NCI-H524 treated with DMSO at 0.1 percent for 48 hours (cell line): Measurements from ENCODE around the gene PDCD4.
"Not testable (repeated sequence)": the region's sequence is repeated elsewhere in the genome, so short reads cannot be mapped to it uniquely, and the experiment has no call there.

Experiments
- DNase-seq: peaks from one replicate; lab custom pipeline; 2025; lab: John Stamatoyannopoulos, UW

PDCD4 gene

GRCh38 chr10:110883924-110884323 is 12.2 kb downstream of the PDCD4 start:
- no peak for DNase-seq

- no peak for DNase-seq
Observed at GRCh38 chr10:110885932-110886674, 14.4 kb downstream of the PDCD4 start.

- DNase-seq: no peak
Observed at GRCh38 chr10:110887560-110887959, 15.8 kb downstream of the PDCD4 start.

GRCh38 chr10:110892602-110893288 is 21.0 kb downstream of the PDCD4 start:
- DNase-seq: no peak

GRCh38 chr10:110893559-110894179 is 21.9 kb downstream of the PDCD4 start:
- DNase-seq: no peak

GRCh38 chr10:110897184-110897583 is 25.5 kb downstream of the PDCD4 start:
- DNase-seq: no peak

- no peak for DNase-seq
Observed at GRCh38 chr10:110898391-110898790, 26.7 kb downstream of the PDCD4 start.

GRCh38 chr10:110900983-110901382 is 29.3 kb downstream of the PDCD4 start:
- DNase-seq: no peak

GRCh38 chr10:110901954-110902819 is 30.5 kb downstream of the PDCD4 start:
- DNase-seq: no peak

- no peak for DNase-seq
Observed at GRCh38 chr10:110903280-110904278, 31.9 kb downstream of the PDCD4 start.

- DNase-seq: no peak
Observed at GRCh38 chr10:110910138-110910537, 38.4 kb downstream of the PDCD4 start.

- DNase-seq: no peak
Observed at GRCh38 chr10:110912374-110912773, 40.6 kb downstream of the PDCD4 start.

GRCh38 chr10:110914431-110914830 is 42.7 kb downstream of the PDCD4 start:
- no peak for DNase-seq

GRCh38 chr10:110915035-110915434 is 43.3 kb downstream of the PDCD4 start:
- DNase-seq: no peak

- DNase-seq: not testable (repeated sequence)
Observed at GRCh38 chr10:110915600-110915999, 43.9 kb downstream of the PDCD4 start.

GRCh38 chr10:110916554-110917346 is 45.0 kb downstream of the PDCD4 start:
- no peak for DNase-seq

- DNase-seq: peak; percentile 14
Observed at GRCh38 chr10:110918269-110918642, 46.5 kb downstream of the PDCD4 start.

GRCh38 chr10:110918643-110919348 is 47.1 kb downstream of the PDCD4 start, which contains the start of gene BBIP1:
BBIP1 (minus strand) TSS chr10:110919180; CDS start chr10:110918157, 1,023 bp downstream.
- DNase-seq: peak; percentile 83

- no peak for DNase-seq
Observed at GRCh38 chr10:110919349-110919931, 47.7 kb downstream of the PDCD4 start, which contains the start of gene SHOC2. SHOC2 (plus strand) TSS chr10:110919604; CDS start chr10:110964359, 44,755 bp downstream.
